ENCODE measurements around the gene CABP4. TPM values are rescaled to one million over a fixed set of nuclear protein-coding genes. Genes with fewer than 3 reads are reported as not detected.
A peak's percentile ranks its signal among the peaks of the same experiment; 100 is the strongest.

Gene CABP4
- total RNA-seq, 1 experiment from 2014 or later, result not detected

DNA sequence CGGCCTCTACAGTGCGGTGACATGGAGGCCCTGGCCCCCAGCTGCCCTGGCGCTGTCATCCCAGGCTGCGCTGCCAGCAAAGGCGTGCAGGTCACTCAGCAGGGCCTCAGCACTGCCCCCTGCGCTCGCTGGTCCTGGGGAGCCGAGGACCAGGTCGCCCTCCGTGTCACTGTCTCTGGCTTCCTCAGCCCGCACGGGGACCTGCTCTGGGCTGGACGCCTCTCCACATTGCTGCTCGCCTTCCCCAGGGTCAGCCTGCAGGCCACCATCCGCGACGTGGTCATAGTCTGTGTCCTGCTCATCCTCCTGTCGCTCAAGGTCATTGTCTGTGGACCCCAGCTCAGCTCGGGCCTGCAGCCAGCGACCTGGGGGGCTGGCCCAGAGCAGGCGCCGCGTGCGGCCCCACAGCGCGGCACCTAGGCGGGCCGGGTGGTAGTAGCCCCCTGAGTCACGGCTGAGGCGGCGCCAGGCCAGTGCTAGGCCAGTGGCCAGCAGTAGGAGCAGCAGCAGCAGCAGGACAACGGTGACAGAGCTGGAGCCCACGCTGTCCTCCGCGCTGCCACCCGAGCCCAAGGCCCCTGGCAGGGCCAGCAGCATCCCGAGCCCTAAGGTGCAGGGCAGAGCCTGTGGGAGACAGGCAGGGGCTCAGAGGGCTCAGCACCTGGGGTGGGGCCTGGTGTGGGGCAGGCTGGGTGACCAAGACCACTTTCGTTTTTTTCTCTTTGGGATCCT, 19.3 kb upstream of the CABP4 start:
- Mint-ChIP-seq H3K27me3 (ENCODE audit: low read depth) (no peaks in the 10 kb centered on the region), H3K36me3 (peaks cover 6% of the 10 kb centered on the region; the same call in 1 of the 2 replicates), H3K4me1 (peaks cover 16% of the 10 kb centered on the region), H3K27ac (peak overlapping the region; percentile 79; the same call in 1 of the 2 replicates), H3K9me3 (no peaks in the 10 kb centered on the region), H3K4me3 (no peak overlapping the region)
- CTCF ChIA-PET, result interaction anchor here (1.0 to 4.2 kb wide), 5 partner anchors 32 to 53 kb away, joined by 3 to 31 read pairs (median 4); partner anchors contain the start of genes PPP1CA and RAD9A
- no peak for TF ChIP-seq SOX15 (CRISPR knock-in tag; IDR thresholded peaks at IDR 0.05)
- TF ChIP-seq, protein P1, sequence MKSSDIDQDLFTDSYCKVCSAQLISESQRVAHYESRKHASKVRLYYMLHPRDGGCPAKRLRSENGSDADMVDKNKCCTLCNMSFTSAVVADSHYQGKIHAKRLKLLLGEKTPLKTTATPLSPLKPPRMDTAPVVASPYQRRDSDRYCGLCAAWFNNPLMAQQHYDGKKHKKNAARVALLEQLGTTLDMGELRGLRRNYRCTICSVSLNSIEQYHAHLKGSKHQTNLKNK (CRISPR knock-in tag; IDR thresholded peaks at IDR 0.05), result no peak
- TF ChIP-seq, protein P2, sequence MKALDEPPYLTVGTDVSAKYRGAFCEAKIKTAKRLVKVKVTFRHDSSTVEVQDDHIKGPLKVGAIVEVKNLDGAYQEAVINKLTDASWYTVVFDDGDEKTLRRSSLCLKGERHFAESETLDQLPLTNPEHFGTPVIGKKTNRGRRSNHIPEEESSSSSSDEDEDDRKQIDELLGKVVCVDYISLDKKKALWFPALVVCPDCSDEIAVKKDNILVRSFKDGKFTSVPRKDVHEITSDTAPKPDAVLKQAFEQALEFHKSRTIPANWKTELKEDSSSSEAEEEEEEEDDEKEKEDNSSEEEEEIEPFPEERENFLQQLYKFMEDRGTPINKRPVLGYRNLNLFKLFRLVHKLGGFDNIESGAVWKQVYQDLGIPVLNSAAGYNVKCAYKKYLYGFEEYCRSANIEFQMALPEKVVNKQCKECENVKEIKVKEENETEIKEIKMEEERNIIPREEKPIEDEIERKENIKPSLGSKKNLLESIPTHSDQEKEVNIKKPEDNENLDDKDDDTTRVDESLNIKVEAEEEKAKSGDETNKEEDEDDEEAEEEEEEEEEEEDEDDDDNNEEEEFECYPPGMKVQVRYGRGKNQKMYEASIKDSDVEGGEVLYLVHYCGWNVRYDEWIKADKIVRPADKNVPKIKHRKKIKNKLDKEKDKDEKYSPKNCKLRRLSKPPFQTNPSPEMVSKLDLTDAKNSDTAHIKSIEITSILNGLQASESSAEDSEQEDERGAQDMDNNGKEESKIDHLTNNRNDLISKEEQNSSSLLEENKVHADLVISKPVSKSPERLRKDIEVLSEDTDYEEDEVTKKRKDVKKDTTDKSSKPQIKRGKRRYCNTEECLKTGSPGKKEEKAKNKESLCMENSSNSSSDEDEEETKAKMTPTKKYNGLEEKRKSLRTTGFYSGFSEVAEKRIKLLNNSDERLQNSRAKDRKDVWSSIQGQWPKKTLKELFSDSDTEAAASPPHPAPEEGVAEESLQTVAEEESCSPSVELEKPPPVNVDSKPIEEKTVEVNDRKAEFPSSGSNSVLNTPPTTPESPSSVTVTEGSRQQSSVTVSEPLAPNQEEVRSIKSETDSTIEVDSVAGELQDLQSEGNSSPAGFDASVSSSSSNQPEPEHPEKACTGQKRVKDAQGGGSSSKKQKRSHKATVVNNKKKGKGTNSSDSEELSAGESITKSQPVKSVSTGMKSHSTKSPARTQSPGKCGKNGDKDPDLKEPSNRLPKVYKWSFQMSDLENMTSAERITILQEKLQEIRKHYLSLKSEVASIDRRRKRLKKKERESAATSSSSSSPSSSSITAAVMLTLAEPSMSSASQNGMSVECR (CRISPR knock-in tag; IDR thresholded peaks at IDR 0.05; ENCODE audit: borderline replicate concordance), result no peak
- TF ChIP-seq, protein P3, sequence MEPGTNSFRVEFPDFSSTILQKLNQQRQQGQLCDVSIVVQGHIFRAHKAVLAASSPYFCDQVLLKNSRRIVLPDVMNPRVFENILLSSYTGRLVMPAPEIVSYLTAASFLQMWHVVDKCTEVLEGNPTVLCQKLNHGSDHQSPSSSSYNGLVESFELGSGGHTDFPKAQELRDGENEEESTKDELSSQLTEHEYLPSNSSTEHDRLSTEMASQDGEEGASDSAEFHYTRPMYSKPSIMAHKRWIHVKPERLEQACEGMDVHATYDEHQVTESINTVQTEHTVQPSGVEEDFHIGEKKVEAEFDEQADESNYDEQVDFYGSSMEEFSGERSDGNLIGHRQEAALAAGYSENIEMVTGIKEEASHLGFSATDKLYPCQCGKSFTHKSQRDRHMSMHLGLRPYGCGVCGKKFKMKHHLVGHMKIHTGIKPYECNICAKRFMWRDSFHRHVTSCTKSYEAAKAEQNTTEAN (CRISPR knock-in tag; IDR thresholded peaks at IDR 0.05), result no peak
- TF ChIP-seq, protein P4, sequence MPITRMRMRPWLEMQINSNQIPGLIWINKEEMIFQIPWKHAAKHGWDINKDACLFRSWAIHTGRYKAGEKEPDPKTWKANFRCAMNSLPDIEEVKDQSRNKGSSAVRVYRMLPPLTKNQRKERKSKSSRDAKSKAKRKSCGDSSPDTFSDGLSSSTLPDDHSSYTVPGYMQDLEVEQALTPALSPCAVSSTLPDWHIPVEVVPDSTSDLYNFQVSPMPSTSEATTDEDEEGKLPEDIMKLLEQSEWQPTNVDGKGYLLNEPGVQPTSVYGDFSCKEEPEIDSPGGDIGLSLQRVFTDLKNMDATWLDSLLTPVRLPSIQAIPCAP (CRISPR knock-in tag; IDR thresholded peaks at IDR 0.05), result no peak
- ATAC-seq (no peak), DNase-seq (ENCODE audit: low spot score) (no peak)
- POLR2A ChIA-PET, result interaction anchor here (0.7 to 2.2 kb wide), 5 partner anchors 8 to 53 kb away, joined by 3 to 11 read pairs (median 4); partner anchors contain the start of genes PPP1CA and RPS6KB2

DNA sequence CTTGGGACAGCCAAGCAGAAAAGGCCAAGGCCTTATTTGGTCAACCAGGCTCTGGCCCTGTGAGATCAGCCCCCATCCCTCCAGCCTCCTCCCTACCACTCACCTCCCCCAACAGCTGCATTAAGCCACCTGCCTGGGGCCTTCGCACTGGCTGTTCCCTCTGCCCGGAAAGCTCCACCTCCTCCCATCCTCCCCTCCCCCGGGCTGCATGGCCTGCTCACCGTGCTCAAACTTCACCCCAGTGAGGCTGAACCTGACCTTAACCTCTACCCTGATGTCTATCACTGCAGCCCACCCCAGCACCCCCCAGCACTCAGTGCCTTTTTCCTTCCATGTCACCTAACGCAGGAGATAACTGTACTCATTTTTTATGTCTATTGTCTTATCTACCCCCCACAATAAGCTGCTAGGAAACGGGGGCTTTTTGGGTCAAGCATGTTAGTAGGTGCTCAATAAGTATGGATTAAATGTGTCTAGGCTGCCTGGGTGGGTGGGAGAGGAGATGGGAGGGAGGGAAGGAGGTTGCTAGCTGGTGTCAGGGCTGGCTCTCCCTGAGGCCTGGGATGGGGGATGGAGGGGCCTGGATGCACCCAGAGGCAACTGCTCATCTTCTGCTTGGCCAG, 18.6 kb upstream of the CABP4 start:
- Mint-ChIP-seq H3K27me3 (ENCODE audit: low read depth) (no peaks in the 10 kb centered on the region), H3K27ac (peak overlapping the region; percentile 90), H3K9me3 (no peaks in the 10 kb centered on the region), H3K36me3 (peaks cover 6% of the 10 kb centered on the region; the same call in 1 of the 2 replicates), H3K4me1 (peaks cover 16% of the 10 kb centered on the region), H3K4me3 (no peak overlapping the region)
- ATAC-seq (peak; percentile 73), DNase-seq (ENCODE audit: low spot score) (peak; percentile 75)
- ChIA-PET CTCF (interaction anchor here (1.0 to 4.2 kb wide), 6 partner anchors 8 to 54 kb away, joined by 3 to 31 read pairs (median 4); partner anchors contain the start of genes PPP1CA, RAD9A and RPS6KB2), POLR2A (interaction anchor here (0.7 to 2.2 kb wide), 5 partner anchors 8 to 54 kb away, joined by 3 to 11 read pairs (median 4); partner anchors contain the start of genes PPP1CA and RPS6KB2)
- TF ChIP-seq HMGA2 (CRISPR knock-in tag; IDR thresholded peaks at IDR 0.05) (no peak), NFE2L1 (CRISPR knock-in tag; IDR thresholded peaks at IDR 0.05) (no peak), NR2C2 (CRISPR knock-in tag; IDR thresholded peaks at IDR 0.05) (no peak), SMAD4 (CRISPR knock-in tag; IDR thresholded peaks at IDR 0.05) (no peak), TEAD1 (CRISPR knock-in tag; IDR thresholded peaks at IDR 0.05) (no peak), RELA (CRISPR knock-in tag; IDR thresholded peaks at IDR 0.05; ENCODE audit: borderline replicate concordance) (no peak)
- TF ChIP-seq, protein P5, sequence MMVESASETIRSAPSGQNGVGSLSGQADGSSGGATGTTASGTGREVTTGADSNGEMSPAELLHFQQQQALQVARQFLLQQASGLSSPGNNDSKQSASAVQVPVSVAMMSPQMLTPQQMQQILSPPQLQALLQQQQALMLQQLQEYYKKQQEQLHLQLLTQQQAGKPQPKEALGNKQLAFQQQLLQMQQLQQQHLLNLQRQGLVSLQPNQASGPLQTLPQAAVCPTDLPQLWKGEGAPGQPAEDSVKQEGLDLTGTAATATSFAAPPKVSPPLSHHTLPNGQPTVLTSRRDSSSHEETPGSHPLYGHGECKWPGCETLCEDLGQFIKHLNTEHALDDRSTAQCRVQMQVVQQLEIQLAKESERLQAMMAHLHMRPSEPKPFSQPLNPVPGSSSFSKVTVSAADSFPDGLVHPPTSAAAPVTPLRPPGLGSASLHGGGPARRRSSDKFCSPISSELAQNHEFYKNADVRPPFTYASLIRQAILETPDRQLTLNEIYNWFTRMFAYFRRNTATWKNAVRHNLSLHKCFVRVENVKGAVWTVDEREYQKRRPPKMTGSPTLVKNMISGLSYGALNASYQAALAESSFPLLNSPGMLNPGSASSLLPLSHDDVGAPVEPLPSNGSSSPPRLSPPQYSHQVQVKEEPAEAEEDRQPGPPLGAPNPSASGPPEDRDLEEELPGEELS (CRISPR knock-in tag; IDR thresholded peaks at IDR 0.05), result no peak
- TF ChIP-seq, protein P6, sequence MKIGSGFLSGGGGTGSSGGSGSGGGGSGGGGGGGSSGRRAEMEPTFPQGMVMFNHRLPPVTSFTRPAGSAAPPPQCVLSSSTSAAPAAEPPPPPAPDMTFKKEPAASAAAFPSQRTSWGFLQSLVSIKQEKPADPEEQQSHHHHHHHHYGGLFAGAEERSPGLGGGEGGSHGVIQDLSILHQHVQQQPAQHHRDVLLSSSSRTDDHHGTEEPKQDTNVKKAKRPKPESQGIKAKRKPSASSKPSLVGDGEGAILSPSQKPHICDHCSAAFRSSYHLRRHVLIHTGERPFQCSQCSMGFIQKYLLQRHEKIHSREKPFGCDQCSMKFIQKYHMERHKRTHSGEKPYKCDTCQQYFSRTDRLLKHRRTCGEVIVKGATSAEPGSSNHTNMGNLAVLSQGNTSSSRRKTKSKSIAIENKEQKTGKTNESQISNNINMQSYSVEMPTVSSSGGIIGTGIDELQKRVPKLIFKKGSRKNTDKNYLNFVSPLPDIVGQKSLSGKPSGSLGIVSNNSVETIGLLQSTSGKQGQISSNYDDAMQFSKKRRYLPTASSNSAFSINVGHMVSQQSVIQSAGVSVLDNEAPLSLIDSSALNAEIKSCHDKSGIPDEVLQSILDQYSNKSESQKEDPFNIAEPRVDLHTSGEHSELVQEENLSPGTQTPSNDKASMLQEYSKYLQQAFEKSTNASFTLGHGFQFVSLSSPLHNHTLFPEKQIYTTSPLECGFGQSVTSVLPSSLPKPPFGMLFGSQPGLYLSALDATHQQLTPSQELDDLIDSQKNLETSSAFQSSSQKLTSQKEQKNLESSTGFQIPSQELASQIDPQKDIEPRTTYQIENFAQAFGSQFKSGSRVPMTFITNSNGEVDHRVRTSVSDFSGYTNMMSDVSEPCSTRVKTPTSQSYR (CRISPR knock-in tag; IDR thresholded peaks at IDR 0.05), result peak; percentile 78
- TF ChIP-seq, protein P7, sequence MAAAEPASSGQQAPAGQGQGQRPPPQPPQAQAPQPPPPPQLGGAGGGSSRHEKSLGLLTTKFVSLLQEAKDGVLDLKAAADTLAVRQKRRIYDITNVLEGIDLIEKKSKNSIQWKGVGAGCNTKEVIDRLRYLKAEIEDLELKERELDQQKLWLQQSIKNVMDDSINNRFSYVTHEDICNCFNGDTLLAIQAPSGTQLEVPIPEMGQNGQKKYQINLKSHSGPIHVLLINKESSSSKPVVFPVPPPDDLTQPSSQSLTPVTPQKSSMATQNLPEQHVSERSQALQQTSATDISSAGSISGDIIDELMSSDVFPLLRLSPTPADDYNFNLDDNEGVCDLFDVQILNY (CRISPR knock-in tag; IDR thresholded peaks at IDR 0.05), result no peak
- TF ChIP-seq, protein P8, sequence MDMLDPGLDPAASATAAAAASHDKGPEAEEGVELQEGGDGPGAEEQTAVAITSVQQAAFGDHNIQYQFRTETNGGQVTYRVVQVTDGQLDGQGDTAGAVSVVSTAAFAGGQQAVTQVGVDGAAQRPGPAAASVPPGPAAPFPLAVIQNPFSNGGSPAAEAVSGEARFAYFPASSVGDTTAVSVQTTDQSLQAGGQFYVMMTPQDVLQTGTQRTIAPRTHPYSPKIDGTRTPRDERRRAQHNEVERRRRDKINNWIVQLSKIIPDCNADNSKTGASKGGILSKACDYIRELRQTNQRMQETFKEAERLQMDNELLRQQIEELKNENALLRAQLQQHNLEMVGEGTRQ (CRISPR knock-in tag; IDR thresholded peaks at IDR 0.05), result no peak
- TF ChIP-seq, protein P4 (CRISPR knock-in tag; IDR thresholded peaks at IDR 0.05), result no peak
